ENCODE data around the gene ACOT7. TPM values are rescaled to one million over a fixed set of nuclear protein-coding genes. Genes with fewer than 3 reads are reported as not detected.
A peak's percentile ranks its signal among the peaks of the same experiment; 100 is the strongest.
"Not testable (repeated sequence)": the region's sequence is repeated elsewhere in the genome, so short reads cannot be mapped to it uniquely, and the experiment has no call there.

ACOT7 gene, protein sequence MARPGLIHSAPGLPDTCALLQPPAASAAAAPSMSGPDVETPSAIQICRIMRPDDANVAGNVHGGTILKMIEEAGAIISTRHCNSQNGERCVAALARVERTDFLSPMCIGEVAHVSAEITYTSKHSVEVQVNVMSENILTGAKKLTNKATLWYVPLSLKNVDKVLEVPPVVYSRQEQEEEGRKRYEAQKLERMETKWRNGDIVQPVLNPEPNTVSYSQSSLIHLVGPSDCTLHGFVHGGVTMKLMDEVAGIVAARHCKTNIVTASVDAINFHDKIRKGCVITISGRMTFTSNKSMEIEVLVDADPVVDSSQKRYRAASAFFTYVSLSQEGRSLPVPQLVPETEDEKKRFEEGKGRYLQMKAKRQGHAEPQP
- polyA plus RNA-seq (2012; ENCODE audit: low read depth, missing spikeins): 61.5 TPM

DNA sequence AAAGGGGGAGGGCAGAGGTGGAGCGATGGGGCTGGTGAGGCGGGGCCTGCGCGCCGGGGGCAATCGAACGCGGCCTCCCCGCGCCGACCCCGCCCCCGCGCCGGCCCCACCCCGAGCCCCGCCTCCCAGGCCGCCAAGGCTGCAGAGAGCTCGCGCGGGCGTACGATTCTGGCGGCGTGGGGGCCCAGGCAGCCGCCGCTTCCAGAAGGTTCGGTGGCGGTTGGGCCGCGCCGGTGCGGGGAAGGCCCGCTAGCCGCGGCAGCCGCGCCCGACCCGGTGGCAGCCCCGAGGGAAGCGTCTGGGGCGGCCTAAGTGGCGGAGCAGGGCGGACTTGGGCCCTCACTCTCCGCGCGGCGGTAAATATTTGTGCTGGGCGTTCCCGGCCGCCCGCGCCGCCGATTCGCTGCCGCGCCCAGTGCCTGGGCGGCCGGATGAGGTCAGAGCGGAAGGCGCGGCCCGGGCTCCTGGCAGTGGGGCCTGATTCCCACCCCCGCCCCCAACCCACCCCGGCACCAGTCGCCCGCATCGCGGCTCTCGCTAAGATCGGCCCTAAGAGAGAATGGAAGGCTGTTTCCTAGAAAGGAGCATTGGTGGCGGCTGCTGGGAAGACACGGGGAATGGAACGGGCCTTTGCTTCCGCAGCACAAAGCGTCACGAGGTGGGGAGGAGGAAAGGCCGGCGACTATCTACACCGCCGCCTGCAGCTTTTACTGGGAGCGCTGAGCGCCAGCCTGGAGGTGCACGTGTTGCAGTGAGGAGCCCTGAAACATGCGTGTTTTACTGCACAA lies at the start of gene ACOT7:
ACOT7 (minus strand) TSS at position 368 of the 788 bp plus-strand sequence. CDS start 368 bp downstream, outside the sequence.
- FAIRE-seq: peak; percentile 76
- TF ChIP-seq POLR2A (IDR thresholded peaks at IDR 0.05; ENCODE audit: low read depth, low read length) (no peak), PAX5 (IDR thresholded peaks at IDR 0.05; ENCODE audit: insufficient read depth, low read length, severe bottlenecking) (no peak), SPI1 (IDR thresholded peaks at IDR 0.05; ENCODE audit: low read depth, low read length) (no peak), POLR2AphosphoS5 (IDR thresholded peaks at IDR 0.05; ENCODE audit: low read depth, low read length) (no peak), POU2F2 (IDR thresholded peaks at IDR 0.05; ENCODE audit: low read depth, low read length) (no peak), TAF1 (IDR thresholded peaks at IDR 0.05; ENCODE audit: low read depth, low read length) (no peak)

DNA sequence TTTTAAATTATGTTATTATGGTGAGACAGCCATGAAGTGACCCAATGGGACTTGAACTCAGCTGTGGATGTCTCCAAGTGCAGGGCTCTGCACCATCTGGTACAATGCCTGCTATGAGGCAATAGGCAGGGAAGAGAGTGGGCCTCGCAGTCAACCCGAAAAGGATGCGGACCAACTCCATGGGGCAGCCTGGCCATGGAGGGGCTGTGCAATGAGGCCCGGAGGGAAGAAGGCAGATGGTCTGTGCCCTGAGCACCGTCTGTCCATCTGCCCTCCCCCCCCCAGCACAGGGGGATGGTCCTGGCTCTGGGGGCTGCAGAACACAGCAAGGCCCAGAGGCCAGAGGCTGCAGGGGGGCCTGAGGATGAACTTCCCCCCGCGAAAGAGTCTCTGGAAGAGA lies 48.0 kb upstream of the ACOT7 start:
- no peak for TF ChIP-seq POU2F2 (IDR thresholded peaks at IDR 0.05; ENCODE audit: low read depth, low read length)
- TF ChIP-seq PAX5 (IDR thresholded peaks at IDR 0.05; ENCODE audit: insufficient read depth, low read length, severe bottlenecking): no peak
- no peak for TF ChIP-seq POLR2A (IDR thresholded peaks at IDR 0.05; ENCODE audit: low read depth, low read length)
- TF ChIP-seq SPI1 (IDR thresholded peaks at IDR 0.05; ENCODE audit: low read depth, low read length): no peak
- TF ChIP-seq POLR2AphosphoS5 (IDR thresholded peaks at IDR 0.05; ENCODE audit: low read depth, low read length): no peak
- no peak for TF ChIP-seq TAF1 (IDR thresholded peaks at IDR 0.05; ENCODE audit: low read depth, low read length)
- no peak for FAIRE-seq

More for the DNA sequence above, at the start of gene ACOT7:
- peak; percentile 92 for DNase-seq (ENCODE audit: insufficient read length, low spot score)

DNA sequence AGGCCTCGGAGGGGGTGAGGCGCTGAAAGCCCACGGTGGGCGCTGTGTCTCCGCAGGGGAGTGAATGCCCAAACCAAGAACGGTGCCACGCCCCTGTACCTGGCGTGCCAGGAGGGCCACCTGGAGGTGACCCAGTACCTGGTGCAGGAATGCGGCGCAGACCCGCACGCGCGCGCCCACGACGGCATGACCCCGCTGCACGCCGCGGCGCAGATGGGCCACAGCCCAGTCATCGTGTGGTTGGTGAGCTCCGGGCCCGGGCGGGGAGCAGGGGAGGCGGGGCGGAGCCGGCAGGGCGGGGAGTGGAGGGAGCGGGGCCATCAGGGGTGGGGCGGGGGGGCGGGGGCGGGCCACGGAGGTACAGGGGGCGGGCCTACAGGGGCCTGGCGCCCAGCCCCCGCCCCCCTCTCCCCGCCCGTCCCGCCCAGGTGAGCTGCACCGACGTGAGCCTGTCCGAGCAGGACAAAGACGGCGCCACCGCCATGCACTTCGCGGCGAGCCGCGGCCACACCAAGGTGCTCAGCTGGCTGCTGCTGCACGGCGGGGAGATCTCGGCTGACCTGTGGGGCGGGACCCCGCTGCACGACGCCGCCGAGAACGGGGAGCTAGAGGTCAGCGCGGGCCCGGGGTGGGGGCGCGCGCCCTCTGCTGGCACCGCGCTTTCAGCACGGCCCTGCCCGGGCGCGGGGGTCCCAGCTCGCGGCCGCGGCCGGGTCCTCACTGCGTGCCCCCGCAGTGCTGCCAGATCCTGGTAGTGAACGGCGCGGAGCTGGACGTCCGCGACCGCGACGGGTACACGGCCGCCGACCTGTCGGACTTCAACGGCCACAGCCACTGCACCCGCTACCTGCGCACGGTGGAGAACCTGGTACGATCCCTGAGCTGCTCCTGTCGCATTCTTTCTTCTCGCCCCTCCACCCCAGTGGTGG lies 46.9 kb upstream of the ACOT7 start:
- TF ChIP-seq TAF1 (IDR thresholded peaks at IDR 0.05; ENCODE audit: low read depth, low read length): no peak
- no peak for TF ChIP-seq POLR2AphosphoS5 (IDR thresholded peaks at IDR 0.05; ENCODE audit: low read depth, low read length)
- no peak for TF ChIP-seq SPI1 (IDR thresholded peaks at IDR 0.05; ENCODE audit: low read depth, low read length)
- no peak for TF ChIP-seq POU2F2 (IDR thresholded peaks at IDR 0.05; ENCODE audit: low read depth, low read length)
- TF ChIP-seq PAX5 (IDR thresholded peaks at IDR 0.05; ENCODE audit: insufficient read depth, low read length, severe bottlenecking): no peak
- no peak for TF ChIP-seq POLR2A (IDR thresholded peaks at IDR 0.05; ENCODE audit: low read depth, low read length)
- DNase-seq (ENCODE audit: insufficient read length, low spot score) (peak; percentile 60), FAIRE-seq (peak; percentile 5)

More for the DNA sequence above, 48.0 kb upstream of the ACOT7 start:
- DNase-seq (ENCODE audit: insufficient read length, low spot score): no peak

DNA sequence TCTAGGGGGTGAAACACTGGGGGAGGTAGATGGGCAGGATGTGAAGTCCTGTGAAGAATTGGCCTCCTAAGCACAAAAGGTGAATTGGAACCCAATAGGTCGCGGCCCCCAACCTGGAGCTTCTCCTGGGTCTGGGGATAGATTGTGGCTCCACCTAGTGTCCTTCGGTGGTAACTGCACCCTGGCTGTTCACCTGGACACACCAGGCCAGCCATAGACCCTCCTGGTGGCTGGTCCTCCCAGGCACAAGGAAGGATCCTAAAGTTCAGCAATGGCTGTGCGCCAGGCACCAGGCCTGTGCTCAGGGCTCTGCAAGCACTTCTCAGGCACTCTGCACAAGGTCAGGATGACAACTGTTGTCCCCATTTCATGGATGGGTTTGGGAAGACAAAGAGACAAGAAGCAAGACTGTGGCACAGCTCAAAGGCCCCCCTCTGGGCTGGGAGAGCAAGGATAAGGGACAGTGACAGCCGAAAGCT lies 44.5 kb upstream of the ACOT7 start:
- FAIRE-seq (peak; percentile 81), DNase-seq (ENCODE audit: insufficient read length, low spot score) (peak; percentile 87)
- TF ChIP-seq POU2F2 (IDR thresholded peaks at IDR 0.05; ENCODE audit: low read depth, low read length) (no peak), SPI1 (IDR thresholded peaks at IDR 0.05; ENCODE audit: low read depth, low read length) (no peak), POLR2AphosphoS5 (IDR thresholded peaks at IDR 0.05; ENCODE audit: low read depth, low read length) (no peak), TAF1 (IDR thresholded peaks at IDR 0.05; ENCODE audit: low read depth, low read length) (no peak), POLR2A (IDR thresholded peaks at IDR 0.05; ENCODE audit: low read depth, low read length) (no peak), PAX5 (IDR thresholded peaks at IDR 0.05; ENCODE audit: insufficient read depth, low read length, severe bottlenecking) (no peak)

DNA sequence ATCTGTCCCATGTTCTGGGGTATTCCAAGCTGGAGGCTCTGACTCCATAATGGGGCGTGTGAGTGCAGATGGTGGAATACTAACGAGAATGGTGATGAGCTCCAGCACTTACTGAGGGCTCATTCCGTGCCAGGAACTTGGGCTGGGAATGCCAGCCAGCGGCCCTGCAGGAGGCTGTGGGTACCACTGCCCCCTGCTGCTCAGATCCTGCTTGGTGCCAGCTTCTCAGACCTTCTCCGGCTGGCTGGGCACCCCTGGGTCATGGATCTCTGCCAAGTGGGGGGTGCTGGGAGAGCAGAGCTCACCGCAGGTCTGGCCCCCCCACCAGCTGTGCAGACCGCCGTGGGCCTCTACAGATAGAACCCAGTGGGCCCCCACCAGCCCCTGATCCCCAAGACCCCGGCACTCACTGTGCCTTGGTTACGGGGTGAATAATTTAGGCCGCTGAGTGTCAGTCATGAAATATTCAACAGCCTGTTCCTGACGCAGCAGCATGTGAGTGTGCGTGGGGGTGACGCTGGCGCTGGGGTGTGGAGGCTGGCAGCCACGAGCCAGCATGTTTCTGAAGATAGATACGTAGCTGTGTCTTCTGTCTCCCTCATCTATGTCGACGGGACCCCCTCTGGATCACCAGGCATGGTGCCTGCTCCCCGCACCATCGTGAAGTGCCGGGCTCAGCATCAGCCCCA lies 43.6 kb upstream of the ACOT7 start:
- not testable (repeated sequence) for DNase-seq (ENCODE audit: insufficient read length, low spot score); FAIRE-seq

DNA sequence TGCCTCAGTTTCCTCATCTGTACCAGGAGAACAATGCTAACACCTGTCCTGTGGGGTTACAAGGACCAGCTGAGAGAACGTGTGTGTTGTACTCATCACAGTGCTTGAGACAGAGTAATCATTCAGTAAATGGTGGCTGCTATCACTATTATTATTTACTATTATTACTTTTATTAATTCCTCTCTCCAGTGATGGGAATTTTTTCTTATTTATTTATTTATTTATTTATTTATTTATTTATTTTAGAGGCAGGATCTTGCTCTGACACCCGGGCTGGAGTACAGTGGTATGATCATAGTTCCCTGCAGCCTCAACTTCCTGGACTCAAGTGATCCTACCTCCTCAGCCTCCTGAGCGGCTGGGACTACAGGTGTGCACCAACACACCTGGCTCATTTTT lies 42.7 kb upstream of the ACOT7 start:
- not testable (repeated sequence) for DNase-seq (ENCODE audit: insufficient read length, low spot score); FAIRE-seq

DNA sequence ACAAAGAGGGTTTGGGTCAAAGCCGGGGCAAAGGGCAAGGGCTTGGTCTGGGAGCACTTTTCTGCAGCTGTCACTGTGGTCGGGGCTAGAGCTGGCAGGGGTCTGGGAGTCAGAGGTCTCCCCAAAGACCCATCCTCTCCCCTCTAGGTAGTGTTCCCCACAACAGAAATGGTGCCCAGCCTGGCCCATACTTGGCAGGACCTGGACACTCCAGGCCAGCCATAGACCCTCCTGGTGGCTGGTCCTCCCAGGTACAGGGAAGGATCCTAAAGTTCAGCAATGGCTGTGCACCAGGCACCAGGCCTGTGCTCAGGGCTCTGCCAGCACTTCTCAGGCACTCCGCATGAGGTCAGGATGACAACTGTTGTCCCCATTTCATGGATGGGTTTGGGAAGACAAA lies 42.0 kb upstream of the ACOT7 start:
- TF ChIP-seq POLR2A (IDR thresholded peaks at IDR 0.05; ENCODE audit: low read depth, low read length) (no peak), POU2F2 (IDR thresholded peaks at IDR 0.05; ENCODE audit: low read depth, low read length) (no peak), PAX5 (IDR thresholded peaks at IDR 0.05; ENCODE audit: insufficient read depth, low read length, severe bottlenecking) (no peak), SPI1 (IDR thresholded peaks at IDR 0.05; ENCODE audit: low read depth, low read length) (no peak), TAF1 (IDR thresholded peaks at IDR 0.05; ENCODE audit: low read depth, low read length) (no peak), POLR2AphosphoS5 (IDR thresholded peaks at IDR 0.05; ENCODE audit: low read depth, low read length) (no peak)
- no peak for DNase-seq (ENCODE audit: insufficient read length, low spot score)
- no peak for FAIRE-seq

DNA sequence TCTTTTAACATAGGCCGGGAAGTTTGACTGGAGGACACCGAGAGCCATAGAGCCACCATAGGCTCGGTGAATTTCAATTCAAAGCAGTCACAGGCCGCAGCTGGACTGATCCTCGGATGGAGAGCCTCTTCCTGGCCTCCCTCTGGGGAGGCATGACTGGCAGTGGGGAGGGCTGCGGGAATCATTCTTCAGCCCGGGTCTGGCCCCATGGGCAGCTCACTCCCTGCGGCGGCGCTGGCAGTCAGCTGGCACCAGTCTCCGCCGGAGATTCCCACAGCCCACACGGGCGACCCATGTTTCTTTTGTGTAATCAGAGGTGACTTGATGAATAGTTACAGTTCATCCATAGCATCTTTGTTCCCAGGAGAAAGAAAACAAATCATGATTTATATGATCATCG lies 41.6 kb upstream of the ACOT7 start:
- no peak for TF ChIP-seq SPI1 (IDR thresholded peaks at IDR 0.05; ENCODE audit: low read depth, low read length)
- no peak for TF ChIP-seq TAF1 (IDR thresholded peaks at IDR 0.05; ENCODE audit: low read depth, low read length)
- TF ChIP-seq POLR2AphosphoS5 (IDR thresholded peaks at IDR 0.05; ENCODE audit: low read depth, low read length): no peak
- no peak for TF ChIP-seq PAX5 (IDR thresholded peaks at IDR 0.05; ENCODE audit: insufficient read depth, low read length, severe bottlenecking)
- TF ChIP-seq POU2F2 (IDR thresholded peaks at IDR 0.05; ENCODE audit: low read depth, low read length): no peak
- TF ChIP-seq POLR2A (IDR thresholded peaks at IDR 0.05; ENCODE audit: low read depth, low read length): no peak
- FAIRE-seq: no peak

More for the DNA sequence above, 41.6 kb upstream of the ACOT7 start:
- no peak for DNase-seq (ENCODE audit: insufficient read length, low spot score)

Measured in GM12891 (cell line).